GM18951 (cell line): Measurements from ENCODE around the gene NAV2.

Experiments used
- POLR2A ChIP-seq: IDR thresholded peaks from 4 replicates; pipeline ENCODE4 v1.6.1; 2011; ENCODE audit warnings: mild to moderate bottlenecking; ENCODE audit not compliant: insufficient read length, insufficient read depth; ENCODE audit errors: extremely low read depth
- in situ Hi-C: fragments of 300-500 bp; cut with MboI; formaldehyde crosslinking; loops from one replicate; pipeline ENCODE4 v1.12.0; 2022; ENCODE audit warnings: low sequenced_read_pairs, mixed read lengths, inconsistent platforms; ENCODE audit not compliant: unreplicated experiment

Gene NAV2

DNA sequence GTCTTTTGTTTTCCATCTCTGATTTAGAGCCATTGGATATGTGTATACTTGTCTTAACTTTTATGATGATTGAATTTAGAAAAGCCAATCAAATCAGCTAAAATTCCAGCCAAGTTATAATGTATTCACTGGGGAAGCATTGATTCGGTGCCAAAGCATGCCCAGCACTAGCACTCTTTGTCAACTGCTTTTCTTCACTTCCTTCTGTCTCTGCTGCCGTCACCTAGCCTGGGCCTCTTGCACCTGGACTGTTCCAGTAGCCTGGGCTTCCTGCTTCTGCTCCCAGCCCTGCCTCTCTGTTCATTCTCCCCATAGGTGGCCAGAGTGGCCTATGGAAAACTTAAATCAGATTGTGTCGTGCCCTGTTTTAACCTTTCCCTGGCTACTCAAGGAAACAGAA is 80.7 kb downstream of the NAV2 start:
- in situ Hi-C loops, result no loop called here
- no peak for TF ChIP-seq POLR2A

DNA sequence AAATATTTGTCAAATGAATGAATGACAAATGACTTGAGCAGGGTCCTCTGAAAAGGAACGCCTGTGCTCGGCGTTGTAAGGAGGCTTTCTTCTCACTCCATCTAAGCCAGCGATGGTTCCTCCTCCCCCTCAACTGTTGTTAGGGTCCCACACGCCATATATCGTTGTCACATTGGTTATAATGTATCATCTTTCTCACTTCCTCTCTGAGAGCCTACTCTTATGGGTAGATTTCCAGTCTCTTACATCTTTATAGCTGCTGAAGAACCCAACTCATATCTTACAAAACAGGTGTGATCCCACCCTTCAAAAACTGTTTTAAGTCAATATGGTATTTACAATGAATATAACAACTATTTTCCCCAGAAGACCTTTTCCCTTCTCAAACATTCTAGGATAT is 81.5 kb downstream of the NAV2 start:
- in situ Hi-C loops, result no loop called here
- TF ChIP-seq POLR2A, result no peak

- in situ Hi-C loops, result no loop called here
- no peak for TF ChIP-seq POLR2A
These were observed 82.4 kb downstream of the NAV2 start for GRCh38 chr11:19795082-19795481.

DNA sequence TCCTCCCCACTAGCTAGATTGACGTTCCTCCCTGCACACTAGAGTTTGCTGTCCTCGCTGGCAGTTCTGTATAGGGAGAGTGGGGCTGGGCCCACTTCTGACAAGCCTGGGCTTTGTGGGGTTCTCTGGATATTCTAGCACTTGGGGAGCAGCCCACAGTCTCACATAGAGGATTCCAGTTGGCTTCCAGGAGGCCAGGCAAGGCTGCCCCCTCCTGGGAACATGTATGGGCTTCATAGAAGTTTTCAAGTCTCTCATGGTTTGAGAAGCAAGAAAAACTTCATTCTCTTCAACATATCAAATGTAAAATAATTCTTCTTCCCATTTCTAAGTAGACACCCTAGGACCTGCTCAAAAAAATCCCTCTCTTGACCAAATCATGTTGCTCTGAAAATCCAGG is 87.5 kb downstream of the NAV2 start:
- in situ Hi-C loops, result no loop called here
- no peak for TF ChIP-seq POLR2A

DNA sequence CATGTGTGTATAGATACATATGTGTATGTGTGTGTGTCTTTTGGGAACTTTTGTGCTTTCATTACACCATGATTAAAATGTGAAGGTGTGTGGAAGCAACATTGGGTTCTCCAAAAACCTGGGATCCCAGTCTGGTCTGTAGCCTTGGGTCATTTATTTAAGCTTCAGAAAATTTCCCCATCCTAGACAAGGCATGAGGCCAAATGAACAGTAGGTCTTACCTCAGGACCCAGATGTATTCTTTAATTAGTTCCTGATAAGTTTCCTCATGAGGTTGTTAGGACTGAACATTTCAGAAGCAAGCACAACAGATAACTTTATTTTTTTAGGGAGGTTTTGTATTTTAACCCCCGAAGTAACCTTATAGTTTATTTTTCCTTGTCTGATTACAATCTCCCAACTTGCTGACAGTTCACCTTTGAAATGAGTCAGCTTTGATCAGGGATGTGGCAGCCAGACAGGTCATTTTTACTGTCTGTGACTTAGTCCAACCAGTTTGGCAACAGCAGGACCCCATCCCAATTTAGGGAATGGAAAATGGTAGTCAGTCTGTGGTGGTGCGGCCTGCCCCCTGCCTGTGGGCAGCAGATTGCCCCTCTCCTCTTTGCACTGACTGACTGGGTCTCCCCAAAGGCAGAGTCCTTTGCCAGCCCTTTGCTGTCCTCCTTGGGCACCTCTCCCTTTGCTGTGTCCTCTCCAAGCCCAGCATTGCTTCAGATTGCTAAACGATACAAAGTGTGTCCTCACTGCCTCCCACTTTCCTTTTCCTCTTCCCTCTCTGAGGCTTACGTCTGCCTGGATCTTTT is 88.3 kb downstream of the NAV2 start:
- TF ChIP-seq POLR2A, result no peak
- in situ Hi-C loops, result no loop called here

DNA sequence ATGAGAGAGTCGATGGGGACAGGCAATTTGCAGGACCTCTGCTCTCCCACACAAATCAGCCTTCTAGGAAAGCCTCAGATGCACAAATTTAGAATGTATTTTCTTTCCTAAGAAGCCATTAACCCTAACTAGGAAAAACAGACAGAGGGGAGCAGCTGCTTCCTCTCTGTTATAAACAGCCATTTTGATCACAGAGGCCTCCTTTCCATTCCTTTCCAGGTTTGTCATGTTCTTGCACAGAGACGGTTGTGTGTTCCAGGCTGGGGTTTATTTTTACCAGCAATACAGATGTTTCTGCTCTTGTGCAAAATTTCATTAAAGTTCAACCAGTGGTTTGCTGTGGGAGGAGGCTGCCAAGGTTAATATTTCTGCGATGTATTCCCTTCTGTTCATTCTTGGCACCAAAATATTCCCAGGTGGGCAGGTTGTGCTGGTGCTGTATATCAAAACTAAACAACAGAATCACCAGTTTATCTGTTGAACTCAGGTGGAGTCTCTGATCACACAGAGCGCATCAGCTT is 90.2 kb downstream of the NAV2 start:
- in situ Hi-C loops, result no loop called here
- TF ChIP-seq POLR2A, result no peak

DNA sequence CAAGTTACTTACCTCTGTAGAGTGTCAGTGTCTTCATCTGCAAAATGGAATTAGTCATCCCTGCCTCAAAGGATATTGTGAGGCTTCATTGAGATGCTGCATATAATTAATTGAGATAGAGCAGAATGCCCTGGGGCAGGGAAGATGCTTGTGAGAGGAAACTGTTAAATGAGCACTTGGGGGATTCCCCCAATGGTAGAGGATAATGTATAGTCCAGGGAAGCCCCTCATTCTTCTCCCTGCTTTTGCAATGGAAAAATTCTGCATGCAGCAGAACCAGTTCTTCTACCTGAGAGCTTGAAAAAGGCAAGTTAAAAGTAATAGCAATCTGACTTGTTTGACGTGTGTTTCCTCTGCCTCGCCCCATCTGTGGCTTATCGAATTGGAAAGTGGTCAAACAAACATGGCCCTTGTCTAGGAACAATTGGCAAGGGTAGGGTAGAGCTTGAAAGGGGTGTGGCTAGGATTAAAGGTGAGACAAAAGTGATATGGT is 90.9 kb downstream of the NAV2 start:
- in situ Hi-C loops, result no loop called here

DNA sequence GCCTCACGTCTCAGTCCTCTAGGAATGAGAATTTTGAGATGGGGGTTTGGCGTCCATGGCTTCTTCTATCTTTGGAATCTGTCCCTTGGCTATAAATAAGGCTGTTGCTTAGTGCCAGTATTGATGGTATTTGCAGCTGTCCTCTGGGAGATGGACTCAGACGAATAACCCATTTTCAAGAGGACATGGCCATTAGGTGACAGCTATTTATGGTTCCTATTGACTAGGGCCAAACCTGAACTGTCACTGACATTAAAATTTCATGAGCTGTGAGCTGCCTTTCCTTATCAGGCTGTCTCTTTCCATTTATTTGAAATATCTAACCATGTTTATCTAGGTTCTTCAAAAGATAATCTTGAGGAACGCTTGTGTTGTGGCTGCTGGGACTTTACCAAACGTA is 92.7 kb downstream of the NAV2 start:
- no peak for TF ChIP-seq POLR2A
- in situ Hi-C loops, result no loop called here

More for the DNA sequence above, 90.9 kb downstream of the NAV2 start:
- no peak for TF ChIP-seq POLR2A

GRCh38 chr11:19805827-19806226 is 93.2 kb downstream of the NAV2 start:
- TF ChIP-seq POLR2A, result no peak
- in situ Hi-C loops, result no loop called here

DNA sequence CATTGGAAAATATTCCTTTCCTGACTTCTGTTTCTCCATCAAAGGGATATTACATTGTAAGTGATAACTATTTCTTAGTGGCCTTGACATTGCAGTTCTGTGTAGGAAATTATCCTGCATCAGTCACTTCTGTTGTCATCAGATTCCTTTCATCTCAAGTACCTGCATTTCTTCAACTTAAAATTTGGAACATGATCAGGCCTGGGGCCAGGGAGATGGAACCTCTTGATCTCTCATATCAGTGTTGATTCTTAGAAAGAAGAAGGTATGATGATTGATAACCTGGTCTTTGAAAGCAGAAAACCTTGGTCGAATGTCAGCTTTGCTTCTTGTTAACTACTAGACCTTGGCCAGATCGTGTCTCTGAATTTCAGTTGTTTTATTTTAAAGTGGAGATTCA is 93.6 kb downstream of the NAV2 start:
- in situ Hi-C loops, result no loop called here
- no peak for TF ChIP-seq POLR2A

DNA sequence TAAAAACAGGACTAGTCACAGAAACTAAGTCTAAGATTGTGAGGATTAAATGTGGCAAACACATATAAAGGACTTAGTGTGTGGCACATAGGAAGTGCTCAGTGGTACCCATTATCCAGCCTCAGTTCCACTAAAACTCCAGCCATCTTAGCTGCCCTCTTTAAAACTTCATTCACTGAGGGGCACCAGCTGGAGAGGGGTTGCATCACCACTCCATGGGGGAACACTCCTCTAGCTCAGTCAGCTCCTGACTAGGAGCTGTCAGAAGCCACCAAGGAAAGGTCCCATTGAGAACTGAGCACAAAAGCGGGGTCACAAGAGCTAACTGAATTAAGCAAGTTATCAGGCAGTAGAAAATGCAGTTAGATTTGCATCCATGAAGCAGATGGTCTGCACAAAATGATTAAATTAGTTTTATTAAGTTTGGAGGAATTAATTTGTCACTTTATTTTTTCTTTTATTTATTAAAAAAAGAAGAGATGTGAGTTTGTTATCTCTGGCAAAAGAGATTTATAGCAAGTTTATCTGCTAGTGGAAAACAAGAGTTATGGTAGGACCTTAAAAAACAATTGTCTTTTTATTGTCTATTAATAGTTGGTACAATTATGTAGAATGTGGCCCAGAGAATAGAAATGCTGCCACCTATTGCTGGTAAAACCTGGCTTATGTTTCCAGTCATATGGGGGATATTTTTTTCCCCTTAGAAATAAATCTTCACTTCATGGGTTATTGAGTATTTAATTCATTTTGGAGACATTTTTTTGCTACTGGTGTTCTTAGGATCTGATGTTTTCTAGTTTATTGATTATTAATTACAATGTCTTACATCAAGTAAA is 95.7 kb downstream of the NAV2 start:
- no peak for TF ChIP-seq POLR2A
- in situ Hi-C loops, result no loop called here

GRCh38 chr11:19810852-19811251 is 98.2 kb downstream of the NAV2 start:
- TF ChIP-seq POLR2A, result no peak
- in situ Hi-C loops, result no loop called here

DNA sequence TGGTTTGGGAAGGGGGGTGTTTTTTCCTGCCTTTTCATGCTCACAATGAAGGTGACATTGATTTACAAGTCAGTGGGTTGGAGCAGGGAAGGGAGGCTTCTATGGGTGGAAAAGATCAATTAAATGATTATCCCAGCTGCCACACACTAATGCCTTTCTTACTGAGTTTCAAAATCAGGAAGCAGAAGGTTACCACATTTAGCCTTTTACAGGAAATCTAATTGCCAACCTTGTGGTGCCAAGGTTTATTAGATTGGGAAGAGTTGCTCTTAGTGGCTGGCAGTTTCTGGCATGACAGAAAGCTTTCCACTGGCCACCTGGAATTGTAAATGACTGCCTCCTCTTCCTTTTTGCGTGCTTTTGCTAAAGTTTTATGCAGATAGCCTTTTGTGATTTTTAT is 98.7 kb downstream of the NAV2 start:
- in situ Hi-C loops, result no loop called here
- no peak for TF ChIP-seq POLR2A
